B cell (primary cell): ENCODE measurements around the gene TBXAS1. TPM values are rescaled to one million over a fixed set of nuclear protein-coding genes. Genes with fewer than 3 reads are reported as not detected.

Experiments
- ATAC-seq: fragments of 200-7000 bp; cut with Tn5 transposase; one replicate; pipeline ENCODE4 v1.10.0; 2021; ENCODE audit warnings: low read depth, mild to moderate bottlenecking, moderate number of reproducible peaks, moderate library complexity
- CTCF ChIA-PET: fragments of 350-600 bp; sonication (Branson Sonifier 250); formaldehyde crosslinking; loops from one replicate; lab custom pipeline; 2021; ENCODE audit warnings: antibody characterized with exemption, inconsistent platforms; lab: Charles Lee
- POLR2A ChIA-PET: fragments of 350-600 bp; sonication (Branson Sonifier 250); formaldehyde crosslinking; loops from one replicate; lab custom pipeline; 2021; ENCODE audit warnings: antibody characterized with exemption; lab: Charles Lee
- DNase-seq: peaks from one replicate; pipeline ENCODE4 v3.0.0; 2013
- H2AFZ ChIP-seq: 2 replicates; pipeline ENCODE4 v1.6.1; 2012; ENCODE audit warnings: mild to moderate bottlenecking, low read depth, low read length; ENCODE audit not compliant: insufficient read depth, poor library complexity, severe bottlenecking
- H3K27ac ChIP-seq, 2 donors: 1 replicate in 1 of 2; 2 replicates in 1 of 2; pipeline ENCODE4 v1.5.1; 2012 to 2013; ENCODE audit warnings: low read length in 2 of 2, mild to moderate bottlenecking in 2 of 2, moderate library complexity in 1 of 2
- H3K27me3 ChIP-seq, 4 experiments: fragments of 200-600 bp in 1 of 4; sonication (generic) in 1 of 4; replicated peaks in 1 of 4; 1 replicate in 2 of 4; 2 replicates in 2 of 4; pipeline versions ENCODE4 v1.6.1 to v1.7.0; 2013 to 2016; ENCODE audit warnings: low read length in 3 of 4, mild to moderate bottlenecking in 2 of 4, mixed read lengths in 1 of 4, moderate library complexity in 1 of 4; ENCODE audit not compliant: insufficient read depth in 4 of 4, control insufficient read depth in 3 of 4; ENCODE audit errors: control extremely low read depth in 1 of 4
- H3K36me3 ChIP-seq, 2 experiments: replicated peaks in 1 of 2; 1 replicate in 1 of 2; 2 replicates in 1 of 2; pipeline versions ENCODE4 v1.6.1 to v1.7.1; 2013; ENCODE audit warnings: low read length in 1 of 2; ENCODE audit not compliant: insufficient read depth in 2 of 2, control insufficient read depth in 1 of 2; ENCODE audit errors: control extremely low read depth in 1 of 2, extremely low read depth in 1 of 2
- H3K4me1 ChIP-seq, 2 donors: fragments of 200-600 bp in 1 of 2; sonication (generic) in 1 of 2; 1 replicate in 1 of 2; 2 replicates in 1 of 2; pipeline versions ENCODE4 v1.5.1 to v1.6.1; 2013 to 2017; ENCODE audit warnings: low read length in 2 of 2; ENCODE audit not compliant: control insufficient read depth in 2 of 2, insufficient read depth in 2 of 2
- H3K4me2 ChIP-seq: replicated peaks from 2 replicates; pipeline ENCODE3; 2012; ENCODE audit warnings: mild to moderate bottlenecking, low read depth, low read length; ENCODE audit not compliant: poor library complexity, severe bottlenecking
- H3K4me3 ChIP-seq, 5 experiments: fragments of 200-600 bp in 1 of 5; sonication (generic) in 1 of 5; 1 replicate in 3 of 5; 2 replicates in 2 of 5; pipeline versions ENCODE4 v1.5.1 to v1.7.0; 2011 to 2016; ENCODE audit warnings: low read length in 4 of 5, mild to moderate bottlenecking in 4 of 5, low read depth in 2 of 5, control low read depth in 1 of 5, moderate library complexity in 1 of 5; ENCODE audit not compliant: insufficient read depth in 1 of 5; ENCODE audit errors: control extremely low read depth in 1 of 5, extremely low read depth in 1 of 5
- H3K79me2 ChIP-seq: fragments of 200-600 bp; sonication (generic); one replicate; pipeline ENCODE4 v1.6.0; 2016; ENCODE audit warnings: low read length; ENCODE audit not compliant: control insufficient read depth, insufficient read depth
- H3K9ac ChIP-seq: fragments of 200-600 bp; sonication (generic); 2 replicates; pipeline ENCODE4 v1.6.1; 2017; ENCODE audit warnings: mild to moderate bottlenecking, low read length, moderate library complexity
- H3K9me3 ChIP-seq, 3 donors: one replicate each; pipeline versions ENCODE4 v1.6.1 to v1.7.1; 2013; ENCODE audit warnings: low read length in 2 of 3; ENCODE audit not compliant: control insufficient read depth in 2 of 3, insufficient read depth in 1 of 3; ENCODE audit errors: control extremely low read depth in 1 of 3
- H4K20me1 ChIP-seq: 2 replicates; pipeline ENCODE4 v1.6.0; 2012; ENCODE audit warnings: mild to moderate bottlenecking, low read length; ENCODE audit not compliant: insufficient read depth, control insufficient read depth, poor library complexity, severe bottlenecking
- H3K27ac Mint-ChIP-seq: one replicate; pipeline ENCODE4 v1.8.0; 2021; ENCODE audit warnings: mixed read lengths
- H3K27me3 Mint-ChIP-seq: one replicate; pipeline ENCODE4 v1.8.0; 2021; ENCODE audit warnings: mixed read lengths
- H3K4me1 Mint-ChIP-seq: one replicate; pipeline ENCODE4 v1.8.0; 2021; ENCODE audit warnings: mixed read lengths
- H3K4me3 Mint-ChIP-seq: one replicate; pipeline ENCODE4 v1.8.0; 2021; ENCODE audit warnings: mixed read lengths
- H3K9me3 Mint-ChIP-seq: one replicate; pipeline ENCODE4 v1.8.0; 2022; ENCODE audit warnings: mixed read lengths; ENCODE audit not compliant: insufficient read depth
- EZH2 ChIP-seq: IDR thresholded peaks from 2 replicates; pipeline ENCODE4 v1.6.1; 2012; ENCODE audit warnings: borderline replicate concordance, low read depth, mild to moderate bottlenecking, moderate library complexity, low read length; ENCODE audit not compliant: insufficient read depth, poor library complexity, severe bottlenecking
- WGBS: methylation state at CpG from one replicate; pipeline ENCODE4 v1.1.5; 2013; ENCODE audit warnings: missing lambda C conversion rate; ENCODE audit not compliant: insufficient coverage; 5-methylcytosine and 5-hydroxymethylcytosine counted together
- intact Hi-C: fragments of 100-400 bp; cut with micrococcal nuclease; formaldehyde crosslinking; loops from one replicate; pipeline ENCODE4 v1.10.0; 2022
- polyA plus RNA-seq: library from polyadenylated mRNA; depleted of rRNA; stranded (reverse); fragments of >200 nt; gene quantifications from 2 replicates; pipeline ENCODE4 v1.2.3, GENCODE V29; 2012
- total RNA-seq, 2 donors: library from RNA; stranded (reverse); fragments of 120-200 nt in 1 of 2; gene quantifications; 1 replicate in 1 of 2; 2 replicates in 1 of 2; pipeline versions ENCODE4 v1.2.3 to v1.2.4, GENCODE V29; 2013 to 2022
- TF ChIP-seq, protein P1 (sequence below): fragments of 200-600 bp; IDR thresholded peaks from one replicate; pipeline ENCODE4 v1.8.0; 2022; ENCODE audit warnings: antibody characterized with exemption, mild to moderate bottlenecking

TBXAS1 gene
- total and polyA plus RNA-seq, 2 donors (not counting 1 experiment from before 2014, with no cell fraction given), result 8.1 to 21.0 TPM

DNA sequence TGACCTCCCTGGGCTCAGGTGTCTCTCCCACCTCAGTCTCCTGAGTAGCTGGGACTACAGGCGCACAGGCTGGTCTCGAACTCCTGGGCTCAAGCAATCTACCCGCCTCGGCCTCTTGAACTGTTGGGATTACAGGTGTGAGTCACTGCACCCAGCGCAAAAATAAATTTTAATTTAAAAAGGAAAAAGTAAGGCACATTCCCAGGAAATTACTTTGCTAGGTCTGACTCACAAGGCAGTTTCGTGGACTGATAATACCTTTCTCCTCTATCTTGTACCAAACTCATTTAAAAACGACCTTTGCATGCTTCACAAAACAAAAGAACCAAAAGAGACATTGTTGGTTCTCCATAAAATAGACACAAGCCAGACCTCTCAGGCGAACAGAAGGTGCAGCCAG is 204.0 kb downstream of the TBXAS1 start:
- H3K36me3 ChIP-seq, result peaks cover 0 to 52% of the 10 kb centered on the region in 2 experiments
- intact Hi-C loops, result no loop called here
- H3K9me3 ChIP-seq, result no peaks in the 10 kb centered on the region
- ATAC-seq (no peak), DNase-seq (no peak)
- H3K4me3 ChIP-seq, result no peak overlapping the region
- WGBS, result 90% methylated on average over 6 of the region's 8 CpGs
- no peak overlapping the region for H3K9ac ChIP-seq
- Mint-ChIP-seq H3K4me3 (no peak overlapping the region), H3K27me3 (no peaks in the 10 kb centered on the region), H3K27ac (peak overlapping the region; percentile 50), H3K4me1 (peaks cover 21% of the 10 kb centered on the region), H3K9me3 (no peaks in the 10 kb centered on the region)
- H3K79me2 ChIP-seq, result no peaks in the 10 kb centered on the region
- no peaks in the 10 kb centered on the region for H3K27me3 ChIP-seq
- no peak overlapping the region for H3K4me2 ChIP-seq
- CTCF ChIA-PET, result no interaction called here
- peaks cover 25% of the 10 kb centered on the region for H4K20me1 ChIP-seq
- peaks cover 9 to 15% of the 10 kb centered on the region in 2 donors for H3K4me1 ChIP-seq
- no peak overlapping the region for H2AFZ ChIP-seq
- POLR2A ChIA-PET, result no interaction called here
- no peak overlapping the region for H3K27ac ChIP-seq
- TF ChIP-seq, protein P1, sequence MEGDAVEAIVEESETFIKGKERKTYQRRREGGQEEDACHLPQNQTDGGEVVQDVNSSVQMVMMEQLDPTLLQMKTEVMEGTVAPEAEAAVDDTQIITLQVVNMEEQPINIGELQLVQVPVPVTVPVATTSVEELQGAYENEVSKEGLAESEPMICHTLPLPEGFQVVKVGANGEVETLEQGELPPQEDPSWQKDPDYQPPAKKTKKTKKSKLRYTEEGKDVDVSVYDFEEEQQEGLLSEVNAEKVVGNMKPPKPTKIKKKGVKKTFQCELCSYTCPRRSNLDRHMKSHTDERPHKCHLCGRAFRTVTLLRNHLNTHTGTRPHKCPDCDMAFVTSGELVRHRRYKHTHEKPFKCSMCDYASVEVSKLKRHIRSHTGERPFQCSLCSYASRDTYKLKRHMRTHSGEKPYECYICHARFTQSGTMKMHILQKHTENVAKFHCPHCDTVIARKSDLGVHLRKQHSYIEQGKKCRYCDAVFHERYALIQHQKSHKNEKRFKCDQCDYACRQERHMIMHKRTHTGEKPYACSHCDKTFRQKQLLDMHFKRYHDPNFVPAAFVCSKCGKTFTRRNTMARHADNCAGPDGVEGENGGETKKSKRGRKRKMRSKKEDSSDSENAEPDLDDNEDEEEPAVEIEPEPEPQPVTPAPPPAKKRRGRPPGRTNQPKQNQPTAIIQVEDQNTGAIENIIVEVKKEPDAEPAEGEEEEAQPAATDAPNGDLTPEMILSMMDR, result no peak
- TF ChIP-seq EZH2, result no peak

DNA sequence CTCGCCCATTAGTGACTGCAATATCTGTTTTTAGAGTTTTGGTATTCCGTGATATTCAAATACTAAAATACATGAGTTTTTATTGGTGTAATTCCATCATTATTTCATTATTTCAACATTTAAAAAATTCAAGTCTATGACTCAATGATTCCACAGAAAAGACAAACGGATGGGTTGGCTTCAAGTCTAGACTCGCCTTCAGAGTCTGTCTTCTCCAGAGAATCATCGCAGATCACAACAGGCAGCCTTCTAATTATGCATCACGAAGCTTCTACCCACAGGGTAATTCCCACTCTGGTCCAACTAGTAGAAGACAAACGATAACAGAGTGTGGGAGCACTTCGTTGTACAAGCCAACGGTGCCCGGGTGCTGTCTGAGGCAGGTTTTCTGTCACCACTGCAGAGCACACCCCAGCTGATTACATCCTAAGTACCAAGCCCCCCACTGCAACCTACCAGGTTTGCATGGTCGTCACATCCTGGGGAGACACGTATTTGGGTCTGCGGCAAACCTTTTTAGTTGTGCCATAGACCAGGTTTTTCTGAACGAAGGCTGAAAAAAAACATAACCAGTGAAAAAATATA is 204.8 kb downstream of the TBXAS1 start:
- no peaks in the 10 kb centered on the region for H3K9me3 ChIP-seq
- no peak overlapping the region for H3K27ac ChIP-seq
- peaks cover 27% of the 10 kb centered on the region for H4K20me1 ChIP-seq
- no peak overlapping the region for H3K9ac ChIP-seq
- peaks cover 0 to 51% of the 10 kb centered on the region in 2 experiments for H3K36me3 ChIP-seq
- no peaks in the 10 kb centered on the region for H3K27me3 ChIP-seq
- ATAC-seq (no peak), DNase-seq (no peak)
- intact Hi-C loops, result no loop called here
- Mint-ChIP-seq H3K9me3 (no peaks in the 10 kb centered on the region), H3K4me1 (peaks cover 21% of the 10 kb centered on the region), H3K27ac (no peak overlapping the region), H3K27me3 (no peaks in the 10 kb centered on the region), H3K4me3 (no peak overlapping the region)
- no peak overlapping the region for H3K4me3 ChIP-seq
- TF ChIP-seq, protein P1, result no peak
- no peak for TF ChIP-seq EZH2
- H3K79me2 ChIP-seq, result no peaks in the 10 kb centered on the region
- no peak overlapping the region for H3K4me2 ChIP-seq
- H3K4me1 ChIP-seq, result peaks cover 9 to 15% of the 10 kb centered on the region in 2 donors
- ChIA-PET CTCF (interaction anchor here (0.6 to 1.4 kb wide), 2 partner anchors 29 to 388 kb away, joined by 3 to 4 read pairs; partner anchors contain the start of gene PARP12), POLR2A (no interaction called here)
- 98% methylated on average over 11 of the region's 14 CpGs for WGBS
- no peak overlapping the region for H2AFZ ChIP-seq
